HEK293 (cell line): Measurements from ENCODE around the gene MC5R.
A peak's percentile ranks its signal among the peaks of the same experiment; 100 is the strongest.

ENCODE experiments used
- CTCF ChIA-PET: fragments of 350-600 bp; formaldehyde crosslinking; extraction: SDS; loops from one replicate; lab custom pipeline; 2021; ENCODE audit warnings: antibody characterized with exemption; lab: Yijun Ruan, JAX
- POLR2A ChIA-PET: fragments of 300-600 bp; formaldehyde crosslinking; extraction: SDS; loops from one replicate; lab custom pipeline; 2020; ENCODE audit warnings: antibody characterized with exemption, inconsistent platforms; lab: Yijun Ruan, JAX
- H3K27ac ChIP-seq: fragments of 200-500 bp; sonication (Bioruptor generic); 2 replicates; pipeline ENCODE4 v1.5.1; 2014; ENCODE audit warnings: low read depth, low read length, control low read depth, inconsistent platforms; ENCODE audit errors: extremely low read depth
- H3K36me3 ChIP-seq, 2 experiments: fragments of 200-500 bp in 1 of 2; sonication (Bioruptor generic) in 1 of 2; 1 replicate in 1 of 2; 2 replicates in 1 of 2; pipeline ENCODE4 v1.5.1; 2014 to 2017; ENCODE audit warnings: inconsistent platforms in 2 of 2, low read length in 2 of 2; ENCODE audit not compliant: control insufficient read depth in 2 of 2, insufficient read depth in 1 of 2
- H3K4me1 ChIP-seq: fragments of 200-500 bp; sonication (Bioruptor generic); 2 replicates; pipeline ENCODE4 v1.5.1; 2014; ENCODE audit warnings: mild to moderate bottlenecking, low read length, inconsistent platforms; ENCODE audit not compliant: control insufficient read depth, insufficient read depth
- H3K4me3 ChIP-seq: 2 replicates; pipeline ENCODE4 v1.5.1; 2011; ENCODE audit warnings: low read depth, mild to moderate bottlenecking, control low read depth, low read length, moderate library complexity
- H3K9me3 ChIP-seq: fragments of 200-500 bp; sonication (Bioruptor generic); 2 replicates; pipeline ENCODE4 v1.5.1; 2014; ENCODE audit warnings: low read depth, low read length, inconsistent platforms; ENCODE audit not compliant: control insufficient read depth, insufficient read depth
- CTCF ChIP-seq: fragments of 450-650 bp; formaldehyde crosslinking; IDR thresholded peaks from 2 replicates; pipeline ENCODE4 v1.5.1; 2016; ENCODE audit warnings: missing biosample characterization, missing genetic modification characterization
- HIC1 ChIP-seq: fragments of 450-650 bp; formaldehyde crosslinking; IDR thresholded peaks from 2 replicates; pipeline ENCODE4 v1.5.1; 2016; ENCODE audit warnings: missing biosample characterization, missing genetic modification characterization
- KLF8 ChIP-seq: fragments of 450-650 bp; formaldehyde crosslinking; IDR thresholded peaks from 2 replicates; pipeline ENCODE4 v1.5.1; 2016; ENCODE audit warnings: missing biosample characterization, missing genetic modification characterization
- PRDM1 ChIP-seq: fragments of 450-650 bp; formaldehyde crosslinking; IDR thresholded peaks from 2 replicates; pipeline ENCODE4; 2016; ENCODE audit warnings: missing biosample characterization, missing genetic modification characterization
- TCF7L2 ChIP-seq: IDR thresholded peaks from 2 replicates; pipeline ENCODE4 v1.6.1; 2011; ENCODE audit warnings: low read depth, mild to moderate bottlenecking, inconsistent platforms, low read length, moderate library complexity, borderline replicate concordance
- ZNF121 ChIP-seq: fragments of 450-650 bp; formaldehyde crosslinking; IDR thresholded peaks from 2 replicates; pipeline ENCODE4 v1.5.1; 2016; ENCODE audit warnings: missing biosample characterization, missing genetic modification characterization
- ZNF239 ChIP-seq: fragments of 450-650 bp; formaldehyde crosslinking; IDR thresholded peaks from 2 replicates; pipeline ENCODE4 v1.5.1; 2016; ENCODE audit warnings: missing biosample characterization, missing genetic modification characterization
- ZNF391 ChIP-seq: fragments of 450-650 bp; formaldehyde crosslinking; IDR thresholded peaks from 2 replicates; pipeline ENCODE4 v1.5.1; 2016; ENCODE audit warnings: low read depth, missing biosample characterization, missing genetic modification characterization, borderline replicate concordance
- ZNF48 ChIP-seq: fragments of 450-650 bp; formaldehyde crosslinking; IDR thresholded peaks from 2 replicates; pipeline ENCODE4 v1.5.1; 2016; ENCODE audit warnings: missing biosample characterization, missing genetic modification characterization
- ZNF585B ChIP-seq: fragments of 450-650 bp; formaldehyde crosslinking; IDR thresholded peaks from 2 replicates; pipeline ENCODE4 v1.5.1; 2016; ENCODE audit warnings: missing biosample characterization, missing genetic modification characterization
- ZNF626 ChIP-seq: fragments of 450-650 bp; sonication (Bioruptor Pico); formaldehyde crosslinking; IDR thresholded peaks from 2 replicates; pipeline ENCODE4 v1.5.1; 2018; ENCODE audit warnings: missing biosample characterization, missing genetic modification characterization, inconsistent platforms
- ZNF654 ChIP-seq: fragments of 450-650 bp; formaldehyde crosslinking; IDR thresholded peaks from 2 replicates; pipeline ENCODE4 v1.5.1; 2016; ENCODE audit warnings: low read depth, missing biosample characterization, missing genetic modification characterization
- ZNF677 ChIP-seq: fragments of 450-650 bp; IDR thresholded peaks from 2 replicates; pipeline ENCODE4 v1.5.0; 2018; ENCODE audit warnings: missing biosample characterization, mild to moderate bottlenecking, missing genetic modification characterization, moderate library complexity
- ZNF747 ChIP-seq: fragments of 450-650 bp; formaldehyde crosslinking; IDR thresholded peaks from 2 replicates; pipeline ENCODE4 v1.5.1; 2016; ENCODE audit warnings: missing biosample characterization, missing genetic modification characterization

The MC5R gene

GRCh38 chr18:13810950-13811485, 12.9 kb upstream of the MC5R start:
- TF ChIP-seq ZNF48 (tag by site-specific recombination) (no peak), ZNF747 (tag by site-specific recombination) (no peak)
- Histone ChIP-seq H3K36me3 (no peaks in the 10 kb centered on the region), H3K27ac (no peak overlapping the region), H3K4me3 (no peak overlapping the region), H3K4me1 (no peaks in the 10 kb centered on the region), H3K9me3 (no peaks in the 10 kb centered on the region)
- POLR2A ChIA-PET = no interaction called here
- CTCF ChIA-PET = interaction anchor here (0.7 to 9.9 kb wide), 7 partner anchors 7 to 1001 kb away, joined by 3 to 187 read pairs (median 17); no protein-coding TSS in a partner anchor

GRCh38 chr18:13811993-13812392, 12.0 kb upstream of the MC5R start:
- CTCF ChIA-PET = interaction anchor here (0.6 to 9.9 kb wide), 11 partner anchors 8 to 281 kb away, joined by 3 to 187 read pairs (median 14); partner anchors contain the start of gene MC5R

GRCh38 chr18:13813271-13813849, 10.6 kb upstream of the MC5R start:
- Histone ChIP-seq H3K4me1 (no peaks in the 10 kb centered on the region), H3K27ac (no peak overlapping the region)
- TF ChIP-seq ZNF654 (peak; percentile 69), PRDM1 (0 out of 2 replicates have a peak, but pooled peaks have one; percentile 8), ZNF585B (tag by site-specific recombination) (no peak), HIC1 (tag by site-specific recombination) (no peak), CTCF (tag by site-specific recombination) (peak; percentile 68; the same call in 1 of the 2 replicates)
- TF ChIP-seq, all 188 proteins: peak for 3
- POLR2A ChIA-PET = no interaction called here
- CTCF ChIA-PET = interaction anchor here (0.6 to 9.9 kb wide), 38 partner anchors 8 to 662 kb away, joined by 3 to 187 read pairs (median 4); partner anchors contain the start of gene MC5R
- H3K36me3 ChIP-seq = no peaks in the 10 kb centered on the region
- no peak overlapping the region for H3K4me3 ChIP-seq
- no peaks in the 10 kb centered on the region for H3K9me3 ChIP-seq

More at GRCh38 chr18:13811993-13812392, 12.0 kb upstream of the MC5R start:
- Histone ChIP-seq H3K27ac (no peak overlapping the region), H3K9me3 (no peaks in the 10 kb centered on the region), H3K4me3 (no peak overlapping the region), H3K4me1 (no peaks in the 10 kb centered on the region), H3K36me3 (no peaks in the 10 kb centered on the region)
- POLR2A ChIA-PET = no interaction called here
- TF ChIP-seq KLF8 (tag by site-specific recombination) = no peak
- TF ChIP-seq ZNF121 = no peak
- no peak for TF ChIP-seq ZNF239 (tag by site-specific recombination)
- TF ChIP-seq ZNF391 (tag by site-specific recombination) = no peak
- no peak for TF ChIP-seq ZNF48 (tag by site-specific recombination)
- TF ChIP-seq TCF7L2 = no peak
- no peak for TF ChIP-seq ZNF626 (tag by site-specific recombination)
- TF ChIP-seq ZNF677 (tag by site-specific recombination) = no peak
